SKM-1 (cell line): Measurements from ENCODE around the gene AMDHD2.
A peak's percentile ranks its signal among the peaks of the same experiment; 100 is the strongest.

ENCODE experiments used
- DNase-seq: peaks from one replicate; lab custom pipeline; 2025; ENCODE audit not compliant: unreplicated experiment; lab: John Stamatoyannopoulos, UW

The AMDHD2 gene

DNA sequence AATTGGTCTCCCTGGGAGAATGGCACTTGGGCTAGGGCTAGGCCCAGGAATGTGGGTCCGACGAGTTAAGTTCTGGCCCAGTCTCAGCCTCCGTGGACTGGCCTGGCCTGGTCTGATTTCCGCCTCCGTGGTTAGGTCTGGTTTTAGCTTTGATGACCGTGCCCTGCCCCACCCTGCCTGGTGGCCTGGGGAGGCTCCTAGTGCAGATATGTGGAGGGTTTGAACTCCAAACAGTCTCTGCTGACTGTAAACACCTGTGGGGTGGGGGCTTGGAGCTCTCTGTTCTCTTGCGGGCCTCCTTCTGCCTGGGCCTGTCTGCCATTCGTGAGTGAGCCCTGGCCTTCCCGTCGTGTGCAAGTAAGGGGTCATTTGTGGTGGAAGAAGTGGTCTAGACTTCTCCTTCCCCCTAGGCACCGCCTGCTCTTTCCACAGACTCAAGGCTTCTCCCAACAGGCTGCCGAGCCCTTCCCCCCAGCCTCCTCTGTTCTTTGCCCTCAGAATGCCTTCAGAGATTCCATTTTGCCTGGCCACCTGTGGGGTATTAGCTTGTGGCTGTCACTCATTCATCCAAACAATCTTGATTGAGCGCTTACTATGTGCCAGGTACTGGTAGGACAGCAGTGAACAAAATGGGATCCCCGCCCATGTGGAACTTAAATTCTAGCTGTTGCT lies 4.9 kb upstream of the AMDHD2 start:
- DNase-seq = no peak

DNA sequence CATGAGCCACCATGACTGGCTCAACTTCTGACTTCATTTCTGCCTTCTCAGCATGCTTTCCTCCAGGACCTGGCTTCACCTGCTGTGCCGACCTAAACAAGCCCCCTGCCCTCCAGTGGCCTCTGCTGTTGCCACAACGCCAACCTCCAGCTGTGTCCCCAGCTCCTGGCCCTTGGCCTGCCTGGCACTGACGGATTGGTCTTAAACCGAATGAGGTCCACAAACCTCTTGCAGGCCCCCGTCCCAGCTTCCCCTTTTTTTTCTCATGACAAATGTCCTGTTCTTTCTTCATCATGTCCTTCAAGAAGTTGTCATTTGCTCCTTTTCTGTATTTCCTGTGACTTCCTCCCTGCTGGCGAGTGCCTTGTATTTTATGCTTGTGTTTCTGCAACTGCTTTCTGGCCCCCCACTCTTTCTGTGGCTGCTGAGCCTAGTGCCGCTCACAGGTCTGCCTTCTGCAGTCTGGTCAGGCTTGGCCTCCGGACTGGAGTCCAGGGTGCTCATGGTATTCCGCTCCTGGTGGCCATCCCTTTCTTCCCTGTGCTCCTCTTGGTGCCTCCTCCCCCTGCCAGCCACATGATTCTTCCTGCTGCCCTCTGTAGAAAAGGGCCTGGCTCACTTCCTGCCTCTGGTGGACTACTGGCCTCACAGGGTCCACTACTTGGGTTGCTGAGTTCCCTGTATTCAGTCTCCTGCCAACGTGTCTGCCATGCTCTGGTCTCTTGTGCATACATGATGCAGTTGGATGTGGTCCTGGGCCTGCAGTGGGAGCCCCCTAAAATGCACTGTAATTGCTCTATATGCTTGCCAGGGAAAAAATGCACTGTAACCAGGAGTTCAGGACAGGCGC lies 3.6 kb upstream of the AMDHD2 start:
- peak; percentile 28 for DNase-seq

DNA sequence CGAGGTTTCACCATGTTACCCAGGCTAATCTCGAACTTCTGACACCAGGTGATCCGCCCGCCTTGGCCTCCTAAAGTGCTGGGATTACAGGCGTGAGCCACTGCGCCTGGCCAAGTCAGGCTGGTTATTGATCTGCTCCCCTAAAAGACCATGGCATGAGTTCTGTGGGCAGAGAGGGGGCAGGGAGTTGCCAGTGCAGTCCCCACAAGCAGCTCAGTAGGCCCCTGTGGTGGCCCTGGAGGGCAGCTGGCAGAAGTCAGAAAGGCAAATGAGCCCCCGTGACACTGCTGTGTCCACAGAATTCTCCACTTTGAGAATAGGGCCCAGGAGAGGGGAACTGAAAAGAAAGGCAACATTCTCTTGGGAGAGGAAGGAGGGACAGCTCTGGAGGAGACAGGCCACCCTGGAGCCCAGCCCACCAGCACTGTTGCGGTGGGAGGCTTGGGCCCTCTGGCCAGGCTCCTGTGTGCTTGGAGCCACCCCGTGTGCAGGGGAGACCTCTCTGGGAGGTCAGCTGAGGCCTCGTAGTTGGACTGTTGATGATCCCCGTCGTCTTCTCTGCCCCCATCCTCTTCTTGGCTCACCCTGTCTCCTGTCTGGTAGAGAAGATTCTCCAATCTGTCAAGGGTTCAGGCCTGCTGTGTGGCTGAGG lies 2.1 kb upstream of the AMDHD2 start:
- no peak for DNase-seq

DNA sequence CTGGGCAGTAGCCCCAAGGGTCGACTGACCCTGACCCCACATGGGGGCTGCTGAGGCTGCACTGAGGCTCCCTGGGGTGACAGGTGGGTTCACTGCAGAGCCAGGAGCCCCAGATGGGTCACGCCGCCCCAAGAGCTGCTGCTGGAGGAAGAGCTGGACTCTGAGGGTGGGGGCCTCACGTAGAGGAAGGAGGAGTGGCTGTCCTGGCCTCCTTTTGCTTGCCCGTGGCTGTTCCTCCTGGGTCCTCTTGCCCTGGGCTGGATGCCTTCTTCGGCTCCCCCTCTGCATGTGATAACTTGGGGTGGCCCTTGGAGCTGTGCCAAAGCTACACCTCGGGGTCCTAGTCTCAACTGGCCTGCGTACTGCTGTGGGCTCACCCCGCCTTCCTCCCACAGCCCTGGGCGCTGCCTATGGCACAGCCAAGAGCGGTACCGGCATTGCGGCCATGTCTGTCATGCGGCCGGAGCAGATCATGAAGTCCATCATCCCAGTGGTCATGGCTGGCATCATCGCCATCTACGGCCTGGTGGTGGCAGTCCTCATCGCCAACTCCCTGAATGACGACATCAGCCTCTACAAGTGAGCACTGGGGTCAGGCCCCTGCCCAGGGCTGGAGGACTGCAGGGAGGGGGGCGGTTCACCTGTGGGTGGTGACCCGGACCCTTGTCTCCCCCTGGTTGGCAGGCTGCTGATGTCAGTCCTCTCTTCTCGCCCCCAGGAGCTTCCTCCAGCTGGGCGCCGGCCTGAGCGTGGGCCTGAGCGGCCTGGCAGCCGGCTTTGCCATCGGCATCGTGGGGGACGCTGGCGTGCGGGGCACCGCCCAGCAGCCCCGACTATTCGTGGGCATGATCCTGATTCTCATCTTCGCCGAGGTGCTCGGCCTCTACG lies 1.1 kb upstream of the AMDHD2 start:
- no peak for DNase-seq

DNA sequence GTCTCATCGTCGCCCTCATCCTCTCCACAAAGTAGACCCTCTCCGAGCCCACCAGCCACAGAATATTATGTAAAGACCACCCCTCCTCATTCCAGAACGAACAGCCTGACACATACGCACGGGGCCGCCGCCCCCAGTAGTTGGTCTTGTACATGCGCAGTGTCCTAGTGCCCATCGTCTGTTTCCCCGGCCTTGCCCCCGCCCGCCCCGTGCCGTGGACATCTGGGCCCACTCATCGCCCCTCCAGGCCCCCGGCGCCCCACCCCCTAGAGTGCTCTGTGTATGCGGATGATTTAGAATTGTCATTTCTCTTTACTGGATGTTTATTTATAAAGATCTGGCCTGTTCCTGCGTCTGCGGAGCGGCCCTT lies 475 bp upstream of the AMDHD2 start:
- no peak for DNase-seq

DNA sequence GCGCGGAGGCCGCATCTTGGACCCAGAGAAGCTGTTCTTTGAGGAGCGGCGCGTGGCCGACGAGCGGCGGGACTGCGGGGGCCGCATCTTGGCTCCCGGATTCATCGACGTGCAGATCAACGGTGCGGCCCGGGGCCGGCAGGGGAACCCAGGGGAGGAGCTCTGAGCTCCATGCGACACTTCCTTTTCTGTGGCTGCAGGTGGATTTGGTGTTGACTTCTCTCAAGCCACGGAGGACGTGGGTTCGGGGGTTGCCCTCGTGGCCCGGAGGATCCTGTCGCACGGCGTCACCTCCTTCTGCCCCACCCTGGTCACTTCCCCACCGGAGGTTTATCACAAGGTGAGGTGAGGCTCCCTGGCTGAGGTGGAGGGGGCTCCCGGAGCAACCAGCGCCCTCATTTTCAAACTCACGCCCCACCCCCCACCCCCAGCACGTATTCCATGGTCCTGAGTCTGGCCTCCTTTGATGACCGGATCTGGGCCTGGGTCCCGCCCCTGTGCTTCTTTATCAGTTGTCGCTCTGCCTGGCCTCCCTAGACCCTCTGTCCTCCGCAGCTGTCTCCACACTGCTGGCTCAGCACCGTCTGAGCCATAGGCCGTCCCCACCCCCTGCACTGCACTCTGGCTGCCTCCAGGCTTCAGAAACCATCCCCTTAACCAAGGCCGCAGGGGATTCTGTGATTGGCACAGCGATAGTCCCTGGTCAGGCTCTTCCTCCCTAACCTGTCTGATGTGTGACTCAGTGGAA lies 787 bp downstream of the AMDHD2 start:
- DNase-seq = no peak

DNA sequence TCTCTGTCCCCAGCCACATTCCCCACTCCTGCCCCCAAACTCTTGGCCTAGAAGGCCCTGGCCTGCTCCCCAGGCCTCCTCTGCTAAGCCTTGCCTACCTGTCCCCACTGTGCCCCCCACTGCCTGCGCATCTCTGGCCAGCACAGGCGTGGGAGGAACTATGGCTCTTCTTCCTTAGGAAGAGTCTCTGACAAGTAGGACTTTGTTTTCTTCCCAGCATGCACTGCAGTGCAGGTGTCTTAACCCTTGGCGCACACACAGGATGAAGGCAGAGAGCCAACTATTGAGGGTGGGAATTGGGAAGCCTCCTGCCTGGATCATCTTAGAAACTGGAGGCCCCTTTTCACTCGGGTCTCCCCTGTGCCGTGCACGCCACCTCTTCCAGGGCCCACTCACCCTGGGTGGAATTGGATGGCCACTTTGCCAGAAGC lies 3.6 kb downstream of the AMDHD2 start:
- no peak for DNase-seq

DNA sequence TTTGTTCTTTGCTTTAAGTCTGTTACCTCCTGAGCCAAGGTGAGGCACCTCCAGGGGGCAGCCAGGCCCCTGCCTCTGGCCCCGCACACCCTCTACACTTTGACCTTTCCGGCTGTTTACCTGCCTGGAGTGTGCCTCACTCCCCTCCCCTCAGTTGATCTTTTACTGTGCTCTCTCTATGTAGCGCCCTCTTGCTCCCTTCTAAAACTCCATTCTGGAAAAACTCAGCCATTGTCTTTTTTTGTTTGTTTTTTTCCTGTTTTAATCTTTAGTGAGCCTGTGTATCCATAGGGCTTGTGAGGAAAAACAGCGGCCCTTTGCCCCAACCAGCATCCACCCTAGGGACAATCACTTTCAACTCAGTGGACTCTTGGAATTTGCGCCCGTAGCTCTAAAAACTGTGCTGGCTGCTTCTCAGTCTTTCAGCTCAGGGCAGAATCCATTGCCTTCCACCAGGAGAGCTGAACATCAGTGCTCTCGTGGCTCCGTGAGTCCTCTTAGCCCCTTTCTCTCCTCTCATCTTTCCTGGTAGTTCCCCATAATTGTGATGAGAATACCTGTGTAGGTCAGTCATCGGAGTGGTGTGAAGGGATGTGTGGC lies 4.3 kb downstream of the AMDHD2 start:
- DNase-seq = no peak

DNA sequence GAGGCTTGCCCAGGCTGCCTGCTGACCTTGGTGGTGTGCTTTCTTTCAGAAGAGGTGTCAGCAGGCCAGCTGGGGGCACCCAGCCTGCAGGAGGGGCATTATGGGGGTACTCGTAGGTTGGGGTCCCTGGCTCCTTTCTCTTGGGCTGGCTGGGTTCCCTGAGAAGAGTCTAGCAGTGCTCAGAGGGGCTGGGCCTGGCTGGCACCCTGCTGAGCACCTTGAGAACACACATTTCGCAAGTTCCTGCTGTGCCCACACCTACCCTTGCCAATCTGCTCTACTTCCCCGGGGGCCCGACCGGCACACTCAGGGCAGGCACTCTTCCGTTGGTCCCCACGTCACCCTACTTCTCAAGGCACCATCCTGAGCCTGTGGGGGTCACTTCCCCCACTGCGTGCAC lies 6.0 kb downstream of the AMDHD2 start:
- no peak for DNase-seq

DNA sequence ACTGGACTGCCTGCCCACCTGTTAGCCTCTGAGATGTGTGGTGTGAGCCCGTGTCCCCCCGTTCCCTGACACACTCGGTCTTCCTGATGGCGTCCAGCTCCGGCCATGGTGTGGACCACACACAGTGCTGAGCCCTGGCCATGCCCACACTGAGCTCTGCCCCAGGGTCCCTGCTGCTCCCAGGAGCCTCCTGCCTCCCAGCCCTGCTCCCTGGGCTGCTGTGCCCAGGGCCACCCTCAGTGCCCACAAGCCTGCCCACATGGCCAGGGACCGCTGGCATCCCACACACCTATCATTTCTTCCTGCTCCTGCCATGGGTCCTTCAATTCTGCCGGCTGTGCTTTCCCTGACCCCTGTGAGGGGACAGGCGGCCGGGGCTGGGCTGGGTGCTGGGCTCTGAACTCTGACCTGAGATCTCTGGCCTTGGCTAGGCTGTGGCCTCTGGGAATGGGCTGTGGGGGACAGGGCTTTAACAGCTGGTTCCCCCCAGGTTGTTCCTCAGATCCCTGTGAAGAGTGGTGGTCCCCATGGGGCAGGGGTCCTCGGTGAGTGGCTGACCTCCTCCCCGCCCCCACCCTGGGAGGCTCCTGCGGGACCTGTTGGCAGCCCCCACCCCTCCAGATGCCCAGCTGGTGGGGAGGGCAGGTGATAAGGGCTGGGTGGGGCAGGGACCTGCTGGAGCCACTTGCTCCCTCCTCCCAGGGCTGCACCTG lies 7.1 kb downstream of the AMDHD2 start:
- DNase-seq = no peak

DNA sequence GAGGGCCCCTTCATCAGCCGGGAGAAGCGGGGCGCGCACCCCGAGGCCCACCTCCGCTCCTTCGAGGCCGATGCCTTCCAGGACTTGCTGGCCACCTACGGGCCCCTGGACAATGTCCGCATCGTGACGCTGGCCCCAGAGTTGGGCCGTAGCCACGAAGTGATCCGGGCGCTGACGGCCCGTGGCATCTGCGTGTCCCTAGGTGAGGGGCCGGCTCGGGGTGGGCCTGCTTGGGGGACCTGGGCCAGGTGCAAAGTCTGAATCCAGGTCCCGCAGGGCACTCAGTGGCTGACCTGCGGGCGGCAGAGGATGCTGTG lies 7.6 kb downstream of the AMDHD2 start:
- DNase-seq = no peak

DNA sequence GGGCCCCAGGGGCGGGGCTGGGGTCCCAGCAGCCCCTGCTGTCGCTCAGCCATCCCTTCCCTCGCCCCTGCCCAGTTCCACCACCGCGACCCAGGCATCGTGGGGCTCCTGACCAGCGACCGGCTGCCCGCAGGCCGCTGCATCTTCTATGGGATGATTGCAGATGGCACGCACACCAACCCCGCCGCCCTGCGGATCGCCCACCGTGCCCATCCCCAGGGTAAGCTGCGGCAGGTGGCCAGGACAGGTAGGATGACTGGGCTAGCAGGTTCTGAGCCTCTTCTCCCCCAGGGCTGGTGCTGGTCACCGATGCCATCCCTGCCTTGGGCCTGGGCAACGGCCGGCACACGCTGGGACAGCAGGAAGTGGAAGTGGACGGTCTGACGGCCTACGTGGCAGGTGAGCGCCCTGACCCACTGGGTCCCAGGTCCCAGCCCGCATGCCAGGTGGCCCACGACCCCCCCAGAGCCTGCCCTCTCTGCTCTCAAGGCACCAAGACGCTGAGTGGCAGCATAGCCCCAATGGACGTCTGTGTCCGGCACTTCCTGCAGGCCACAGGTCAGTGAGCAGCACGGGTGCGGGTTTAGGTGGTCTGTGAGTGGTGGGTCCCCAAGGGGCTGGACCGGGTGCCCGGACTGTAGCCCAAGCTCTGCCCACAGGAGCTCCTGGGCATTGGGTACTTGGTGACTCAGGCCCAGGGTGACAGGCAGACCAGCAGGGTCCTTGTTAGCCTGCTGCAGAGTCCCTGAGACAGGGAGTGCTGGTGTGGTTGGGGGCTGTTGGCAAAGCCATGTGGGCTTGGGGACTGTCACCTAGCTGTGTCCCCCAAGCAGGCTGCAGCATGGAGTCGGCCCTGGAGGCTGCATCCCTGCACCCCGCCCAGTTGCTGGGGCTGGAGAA lies 8.2 kb downstream of the AMDHD2 start:
- no peak for DNase-seq

DNA sequence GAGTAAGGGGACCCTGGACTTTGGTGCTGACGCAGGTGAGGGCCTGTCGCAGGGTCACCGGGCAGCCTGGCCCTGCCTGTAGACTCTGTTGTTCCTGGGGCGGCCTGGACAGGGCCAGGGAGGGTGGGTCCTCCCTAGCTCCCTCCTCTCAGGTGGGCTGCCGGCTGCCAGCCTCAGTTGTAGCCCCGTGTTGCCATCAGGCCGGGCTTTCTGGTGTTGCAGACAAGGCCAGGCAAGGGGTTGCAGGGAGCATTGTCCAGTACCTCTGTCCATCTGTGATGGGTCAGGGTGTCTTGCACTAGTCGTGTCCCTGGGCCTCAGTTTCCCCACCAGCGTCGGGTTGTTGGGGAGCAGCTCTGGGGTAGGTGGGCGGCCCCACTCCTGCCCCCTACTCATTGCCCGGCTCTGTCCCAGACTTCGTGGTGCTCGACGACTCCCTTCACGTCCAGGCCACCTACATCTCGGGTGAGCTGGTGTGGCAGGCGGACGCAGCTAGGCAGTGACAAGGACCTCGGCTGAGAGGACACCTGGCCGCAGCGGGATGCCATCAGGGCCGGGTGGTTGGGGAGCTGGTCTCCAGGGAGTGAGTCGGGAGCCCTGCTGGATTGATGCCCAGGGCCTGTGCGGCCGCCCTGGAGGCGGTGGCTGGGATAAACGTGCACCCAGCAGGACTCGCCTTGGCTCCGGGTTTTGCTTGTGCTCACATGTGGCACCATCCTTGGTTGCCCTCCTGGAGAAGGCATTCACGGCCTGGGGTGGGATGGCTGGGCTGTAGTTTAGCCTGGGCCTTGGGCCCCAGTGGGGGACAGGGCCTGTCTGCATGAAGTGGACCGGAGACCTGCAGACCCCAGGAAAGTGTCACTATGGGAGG lies 9.1 kb downstream of the AMDHD2 start:
- DNase-seq = no peak

DNA sequence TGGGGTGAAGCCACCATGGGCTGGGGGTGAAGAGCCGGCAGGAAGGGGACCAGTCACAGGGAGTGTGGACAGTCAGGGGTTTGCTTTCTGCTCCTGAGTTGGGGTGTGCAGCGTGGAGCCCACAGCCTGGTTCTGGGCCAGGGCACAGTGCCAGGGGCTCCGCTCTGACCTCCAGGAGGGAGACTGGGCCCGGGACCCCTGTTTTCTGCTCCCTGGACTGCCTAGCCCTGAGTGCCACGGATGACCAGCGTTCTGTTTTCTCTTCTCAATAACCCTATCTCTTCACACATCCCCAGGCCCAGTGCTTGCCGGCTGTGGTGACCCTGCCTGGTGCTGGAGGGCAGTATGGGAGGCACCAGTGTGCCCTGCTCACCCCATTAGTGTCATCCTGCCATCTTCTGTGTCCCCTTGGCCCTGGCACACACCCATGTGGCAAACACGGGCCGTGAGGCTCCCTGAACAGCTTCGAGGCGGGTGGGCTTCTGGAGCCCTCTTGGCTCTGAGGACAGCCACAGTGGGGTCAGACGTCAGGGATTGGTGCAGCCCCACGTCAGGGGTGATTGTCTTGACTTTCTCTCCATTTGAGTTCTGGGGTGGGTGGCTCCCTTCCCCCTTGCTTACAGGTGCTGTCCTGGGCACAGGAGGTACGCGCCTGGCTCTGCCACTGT lies 9.9 kb downstream of the AMDHD2 start:
- no peak for DNase-seq

DNA sequence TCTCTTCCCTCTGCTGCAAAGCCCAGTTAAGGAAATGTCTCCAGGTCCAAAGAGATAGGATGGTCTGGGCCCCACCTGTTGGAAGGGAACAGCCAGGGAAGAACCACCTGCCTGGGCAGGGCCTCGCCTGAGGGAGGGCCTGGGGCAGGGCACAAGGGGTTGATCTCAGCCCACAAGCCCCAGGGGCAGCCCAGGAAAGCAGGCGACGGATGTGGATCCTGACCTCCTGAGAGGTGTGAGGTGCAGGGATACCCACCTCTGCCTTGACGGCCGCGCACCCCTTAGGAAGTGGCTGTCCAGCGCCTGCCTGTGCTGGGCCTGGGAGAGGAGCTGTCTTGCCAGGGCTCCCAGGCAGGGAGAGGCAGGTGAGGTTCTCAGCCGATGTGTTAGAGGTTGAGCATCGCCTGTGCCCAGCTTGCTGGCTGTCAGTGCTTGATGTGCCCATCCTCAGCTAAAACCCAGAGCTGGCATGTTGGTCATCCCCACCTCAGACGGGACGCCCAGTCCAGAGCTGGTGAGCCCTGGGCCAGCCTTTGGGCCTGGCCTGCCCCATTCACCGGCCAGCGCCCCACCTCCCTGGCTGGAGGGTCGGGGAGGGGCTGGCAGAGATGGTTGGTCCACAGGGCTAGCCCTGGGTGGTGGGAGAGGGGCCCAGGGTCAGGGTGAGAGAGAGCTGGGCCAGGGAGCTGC lies 10.6 kb downstream of the AMDHD2 start:
- no peak for DNase-seq

DNA sequence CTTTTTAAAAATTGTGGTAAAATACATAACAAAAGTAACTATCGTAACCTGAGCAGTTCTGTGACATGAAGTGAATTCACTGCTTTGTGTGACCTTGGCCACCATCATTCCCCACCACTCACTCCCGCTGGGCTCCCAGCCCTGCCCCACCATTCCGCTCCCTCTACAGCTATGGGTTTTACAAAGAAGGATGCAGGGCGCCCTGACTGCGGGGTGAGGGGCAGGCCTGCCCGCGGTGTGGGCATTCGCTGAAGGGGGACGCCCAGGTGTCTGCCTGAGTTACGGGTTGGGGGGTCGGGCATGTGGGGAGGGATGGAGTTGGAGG lies 11.2 kb downstream of the AMDHD2 start, which contains the start of gene CEMP1:
Gene CEMP1 (minus strand): TSS at position 38 of the 325 bp plus-strand sequence. CDS start 335 bp downstream, outside the sequence.
- no peak for DNase-seq
